Kidney epithelial cell (primary cell): ENCODE results near the gene ACSL3. TPM values are rescaled to one million over a fixed set of nuclear protein-coding genes. Genes with fewer than 3 reads are reported as not detected.

Experiments used
- DNase-seq: peaks from one replicate; pipeline ENCODE4 v3.0.0-alpha.2; 2010; ENCODE audit warnings: low read depth
- H3K27me3 ChIP-seq: 2 replicates; pipeline ENCODE4 v1.6.0; 2011; ENCODE audit warnings: low read length; ENCODE audit not compliant: control insufficient read depth, insufficient read depth
- H3K36me3 ChIP-seq: 2 replicates; pipeline ENCODE4 v1.5.1; 2011; ENCODE audit warnings: low read length; ENCODE audit not compliant: control insufficient read depth, insufficient read depth
- H3K4me3 ChIP-seq: 2 replicates; pipeline ENCODE4 v1.5.1; 2011; ENCODE audit warnings: low read depth, mild to moderate bottlenecking, control low read depth, low read length
- total RNA-seq: library from RNA; depleted of rRNA; stranded (reverse); fragments of >200 nt; gene quantifications from 2 replicates; pipeline ENCODE4 v1.2.3, GENCODE V29; 2015
- TF ChIP-seq, protein P1 (sequence below): IDR thresholded peaks from 2 replicates; pipeline ENCODE4 v1.5.1; 2011; ENCODE audit warnings: mild to moderate bottlenecking, moderate library complexity, low read length, control low read depth, inconsistent platforms; ENCODE audit not compliant: insufficient read depth, poor library complexity, severe bottlenecking

Gene ACSL3
- total RNA-seq, 1 donor from 2014 or later: 98.6 TPM

DNA sequence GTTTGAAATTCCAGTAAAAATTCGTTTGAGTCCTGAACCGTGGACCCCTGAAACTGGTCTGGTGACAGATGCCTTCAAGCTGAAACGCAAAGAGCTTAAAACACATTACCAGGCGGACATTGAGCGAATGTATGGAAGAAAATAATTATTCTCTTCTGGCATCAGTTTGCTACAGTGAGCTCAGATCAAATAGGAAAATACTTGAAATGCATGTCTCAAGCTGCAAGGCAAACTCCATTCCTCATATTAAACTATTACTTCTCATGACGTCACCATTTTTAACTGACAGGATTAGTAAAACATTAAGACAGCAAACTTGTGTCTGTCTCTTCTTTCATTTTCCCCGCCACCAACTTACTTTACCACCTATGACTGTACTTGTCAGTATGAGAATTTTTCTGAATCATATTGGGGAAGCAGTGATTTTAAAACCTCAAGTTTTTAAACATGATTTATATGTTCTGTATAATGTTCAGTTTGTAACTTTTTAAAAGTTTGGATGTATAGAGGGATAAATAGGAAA is 80.7 kb downstream of the ACSL3 start:
- no peaks in the 10 kb centered on the region for H3K36me3 ChIP-seq
- DNase-seq: no peak
- H3K27me3 ChIP-seq: no peaks in the 10 kb centered on the region
- TF ChIP-seq, protein P1, sequence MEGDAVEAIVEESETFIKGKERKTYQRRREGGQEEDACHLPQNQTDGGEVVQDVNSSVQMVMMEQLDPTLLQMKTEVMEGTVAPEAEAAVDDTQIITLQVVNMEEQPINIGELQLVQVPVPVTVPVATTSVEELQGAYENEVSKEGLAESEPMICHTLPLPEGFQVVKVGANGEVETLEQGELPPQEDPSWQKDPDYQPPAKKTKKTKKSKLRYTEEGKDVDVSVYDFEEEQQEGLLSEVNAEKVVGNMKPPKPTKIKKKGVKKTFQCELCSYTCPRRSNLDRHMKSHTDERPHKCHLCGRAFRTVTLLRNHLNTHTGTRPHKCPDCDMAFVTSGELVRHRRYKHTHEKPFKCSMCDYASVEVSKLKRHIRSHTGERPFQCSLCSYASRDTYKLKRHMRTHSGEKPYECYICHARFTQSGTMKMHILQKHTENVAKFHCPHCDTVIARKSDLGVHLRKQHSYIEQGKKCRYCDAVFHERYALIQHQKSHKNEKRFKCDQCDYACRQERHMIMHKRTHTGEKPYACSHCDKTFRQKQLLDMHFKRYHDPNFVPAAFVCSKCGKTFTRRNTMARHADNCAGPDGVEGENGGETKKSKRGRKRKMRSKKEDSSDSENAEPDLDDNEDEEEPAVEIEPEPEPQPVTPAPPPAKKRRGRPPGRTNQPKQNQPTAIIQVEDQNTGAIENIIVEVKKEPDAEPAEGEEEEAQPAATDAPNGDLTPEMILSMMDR: no peak
- no peak overlapping the region for H3K4me3 ChIP-seq

DNA sequence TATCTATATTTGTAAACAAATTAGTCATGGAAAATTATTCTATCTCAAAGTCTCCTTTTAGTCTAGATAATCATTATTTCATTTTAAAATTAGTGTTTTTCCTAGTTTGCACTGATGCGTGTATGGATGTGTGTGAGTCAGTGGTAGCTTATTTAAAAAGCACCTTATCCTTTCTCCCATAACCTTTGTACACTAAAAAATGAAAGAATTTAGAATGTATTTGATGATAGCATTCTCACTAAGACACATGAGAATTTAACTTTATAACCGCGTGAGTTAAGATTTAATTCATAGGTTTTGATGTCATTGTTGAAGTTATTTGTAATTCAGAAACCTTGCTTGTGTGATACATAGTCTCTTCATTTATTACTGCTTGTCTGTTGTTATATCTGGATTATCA is 81.7 kb downstream of the ACSL3 start:
- no peaks in the 10 kb centered on the region for H3K27me3 ChIP-seq
- H3K4me3 ChIP-seq: no peak overlapping the region
- DNase-seq: no peak
- TF ChIP-seq, protein P1: no peak
- H3K36me3 ChIP-seq: no peaks in the 10 kb centered on the region

DNA sequence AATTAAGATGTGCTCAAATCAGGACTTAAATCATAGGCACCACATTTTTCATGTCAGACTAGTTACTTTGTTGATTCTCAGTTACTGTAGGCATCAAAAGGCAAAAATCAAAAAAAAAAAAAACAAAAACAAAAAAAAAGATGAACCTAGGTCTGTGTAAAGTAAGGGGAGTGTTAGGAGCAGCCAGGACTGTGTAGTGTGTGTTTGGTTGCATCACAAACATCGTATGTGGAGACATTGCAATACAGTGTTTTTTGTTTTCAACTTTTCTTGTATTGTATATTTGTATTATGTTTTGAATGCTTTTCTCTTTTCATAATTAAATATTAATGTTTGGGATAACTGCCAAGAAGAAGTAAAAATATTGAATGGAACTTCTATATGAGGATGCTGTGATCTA is 82.1 kb downstream of the ACSL3 start:
- TF ChIP-seq, protein P1: no peak
- DNase-seq: no peak
- no peaks in the 10 kb centered on the region for H3K36me3 ChIP-seq
- no peaks in the 10 kb centered on the region for H3K27me3 ChIP-seq
- no peak overlapping the region for H3K4me3 ChIP-seq

DNA sequence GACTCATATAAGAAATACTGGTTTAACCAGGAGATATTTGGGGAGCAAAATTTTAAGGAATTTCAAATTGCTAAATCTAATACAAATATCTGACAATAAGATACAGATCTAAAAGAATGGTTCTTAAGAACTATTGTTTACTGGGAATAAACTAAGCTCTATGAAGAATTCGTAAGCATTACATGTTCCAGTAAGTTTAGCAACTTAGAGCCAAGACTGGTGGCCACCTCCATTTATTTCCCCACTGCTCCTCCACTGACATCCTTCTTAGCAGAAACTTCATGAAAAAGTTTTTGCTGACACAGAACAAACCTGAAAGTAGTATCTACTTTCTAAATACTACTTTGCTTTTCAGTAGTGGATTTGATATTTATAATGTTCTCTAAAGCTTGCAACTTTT is 83.0 kb downstream of the ACSL3 start:
- Histone ChIP-seq H3K4me3 (no peak overlapping the region), H3K36me3 (no peaks in the 10 kb centered on the region), H3K27me3 (no peaks in the 10 kb centered on the region)
- no peak for DNase-seq
- TF ChIP-seq, protein P1: no peak

DNA sequence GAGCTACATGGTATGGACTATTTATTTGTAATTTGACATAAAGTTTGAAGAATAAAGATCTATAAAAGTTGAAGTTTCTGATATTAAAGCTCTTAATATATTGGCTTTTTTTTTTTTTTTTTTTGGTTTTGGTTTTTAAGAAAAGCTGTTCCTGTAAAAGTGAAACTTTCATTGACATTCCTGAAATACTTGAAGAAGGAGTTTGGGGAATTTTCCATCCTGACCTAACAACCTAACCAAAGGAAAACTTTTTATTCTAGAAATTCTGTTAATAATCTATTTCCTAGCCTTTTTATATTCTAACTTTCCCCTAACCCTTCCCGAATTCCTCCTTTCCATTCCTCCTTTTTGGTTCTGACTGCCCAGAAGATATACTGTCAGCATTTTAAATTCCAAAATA is 83.7 kb downstream of the ACSL3 start:
- DNase-seq: no peak
- TF ChIP-seq, protein P1: no peak
- Histone ChIP-seq H3K27me3 (no peaks in the 10 kb centered on the region), H3K4me3 (no peak overlapping the region), H3K36me3 (no peaks in the 10 kb centered on the region)

DNA sequence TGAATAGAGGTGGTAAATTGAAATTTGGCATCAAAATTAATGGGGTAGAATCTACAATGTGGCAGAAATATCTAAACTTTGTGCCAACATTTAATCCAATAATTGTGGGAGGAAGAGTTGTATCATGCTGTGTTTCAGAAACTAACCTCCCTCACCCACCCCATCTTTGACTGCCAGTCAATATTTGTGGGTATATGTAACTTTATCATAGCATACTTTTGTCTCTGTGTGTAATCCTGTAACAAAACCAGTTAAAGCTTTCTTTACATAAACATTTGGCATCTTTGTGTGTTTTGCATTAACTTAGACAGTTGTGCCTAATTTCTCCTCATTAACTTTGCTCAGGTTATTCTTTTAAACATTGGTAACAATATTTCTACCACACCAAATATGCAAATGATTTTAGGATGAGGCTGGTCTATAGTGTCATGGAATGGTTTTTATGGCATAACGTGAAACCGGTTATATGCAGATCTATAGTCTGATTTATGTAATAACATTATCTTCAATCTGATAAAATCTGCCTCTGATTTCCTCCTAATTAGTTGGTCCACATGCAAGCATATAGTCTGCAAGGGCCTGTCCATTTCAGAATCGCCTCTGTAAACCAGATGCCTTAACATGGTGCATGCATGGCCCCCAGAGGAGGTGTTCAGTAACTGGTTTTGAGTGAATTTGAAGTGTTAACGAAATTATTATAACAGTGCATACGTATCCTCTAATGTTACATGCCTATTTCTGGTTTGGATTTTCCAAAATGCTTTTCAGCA is 84.3 kb downstream of the ACSL3 start:
- Histone ChIP-seq H3K4me3 (no peak overlapping the region), H3K27me3 (no peaks in the 10 kb centered on the region), H3K36me3 (no peaks in the 10 kb centered on the region)
- TF ChIP-seq, protein P1: no peak
- DNase-seq: no peak
